HL-60/S4 treated with retinoic acid at 250 ng/mL for 4 days and 3 days (cell line): ENCODE measurements around the gene SPACDR.

Experiments
- in situ Hi-C: fragments of 300-500 bp; cut with MboI; formaldehyde crosslinking; loops from 2 replicates; pipeline ENCODE4 v1.7.0; 2022; ENCODE audit warnings: low sequenced_read_pairs

The SPACDR gene

GRCh38 chr7:100437150-100438100, 26.6 kb downstream of the SPACDR start:
- in situ Hi-C loops, result no loop called here

DNA sequence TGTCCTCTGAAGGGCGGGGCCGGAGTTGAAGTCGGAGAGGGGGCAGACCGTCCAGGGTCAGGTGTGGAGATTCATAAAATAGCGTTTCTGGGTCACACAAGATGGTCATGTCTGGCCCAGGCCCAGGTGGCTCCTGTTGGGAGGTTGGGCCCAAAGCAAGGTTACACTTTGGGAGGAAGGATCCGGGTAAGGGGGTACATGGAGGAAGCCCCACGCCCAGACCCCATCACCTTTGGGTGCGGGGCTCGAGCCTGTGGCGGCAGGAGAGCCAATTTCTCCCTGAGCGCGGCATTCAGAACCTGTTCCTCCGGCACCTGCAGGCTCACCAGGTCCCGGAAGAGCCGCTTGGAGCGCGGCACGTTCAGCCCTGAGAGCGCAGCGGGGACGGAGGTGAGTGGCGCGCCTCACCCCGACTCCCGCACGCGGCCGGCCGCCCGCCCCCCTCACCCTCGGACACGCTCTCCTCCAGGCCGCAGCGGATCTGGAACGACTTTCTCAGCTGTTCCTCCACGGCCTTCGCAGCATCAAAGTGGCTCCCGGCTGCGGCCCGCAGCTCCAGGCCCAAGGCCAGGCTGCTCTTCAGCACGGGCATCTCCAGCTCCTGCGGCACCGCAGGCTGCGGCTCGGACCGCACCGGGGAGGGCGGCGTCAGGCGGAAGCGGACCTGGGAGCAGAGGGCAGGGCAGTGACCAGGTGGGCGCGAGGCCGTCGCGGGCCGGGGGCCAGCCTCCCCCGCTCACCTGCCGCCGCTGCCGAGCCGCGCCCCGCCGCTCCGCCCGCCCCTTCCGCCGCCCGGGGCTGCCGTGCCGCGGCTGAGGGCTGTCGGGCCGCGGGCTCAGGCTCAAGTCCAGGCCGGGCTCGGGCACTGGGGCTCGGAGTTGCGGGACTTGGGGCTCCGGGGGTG, 28.4 kb downstream of the SPACDR start:
- in situ Hi-C loops, result no loop called here

DNA sequence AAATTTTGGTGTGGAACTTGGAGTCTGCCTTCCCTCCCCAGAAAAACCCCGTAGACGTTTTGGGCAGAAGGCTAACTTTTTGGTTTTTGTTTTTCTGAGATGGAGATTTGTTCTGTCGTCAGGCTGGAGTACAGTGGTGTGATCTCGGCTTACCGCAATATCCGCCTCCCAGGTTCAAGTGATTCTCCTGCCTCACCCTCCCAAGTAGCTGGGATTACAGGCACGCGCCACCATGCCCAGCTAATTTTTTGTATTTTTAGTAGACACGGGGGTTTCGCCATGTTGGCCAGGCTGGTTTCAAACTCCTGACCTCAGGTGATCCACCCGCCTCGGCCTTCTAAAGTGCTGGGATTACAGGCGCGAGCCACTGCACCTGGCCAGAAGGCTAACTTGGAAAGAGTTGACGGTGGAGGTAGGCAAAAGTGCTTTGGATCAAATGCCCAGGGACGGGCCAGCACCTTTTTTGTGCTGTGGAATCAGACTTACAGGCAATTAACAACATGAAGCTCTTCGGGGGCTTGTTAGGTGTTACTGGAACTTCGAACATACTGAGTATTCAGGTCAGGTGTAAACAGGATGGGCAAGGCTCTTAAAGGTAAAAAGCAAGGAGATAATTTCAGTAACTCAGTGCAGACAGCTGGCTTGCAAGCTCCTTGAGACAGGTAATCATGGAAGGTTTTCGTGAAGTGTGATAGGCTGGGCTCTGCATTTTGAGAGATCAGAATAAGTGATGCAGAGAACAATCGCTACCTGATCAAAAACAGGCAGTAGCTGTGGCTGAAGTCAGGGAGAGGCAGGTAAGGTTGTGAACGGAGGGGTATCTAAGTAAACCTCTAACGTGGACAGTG, 29.5 kb downstream of the SPACDR start:
- in situ Hi-C loops, result no loop called here

- in situ Hi-C loops, result no loop called here
These were observed 30.3 kb downstream of the SPACDR start for GRCh38 chr7:100433592-100434296.

DNA sequence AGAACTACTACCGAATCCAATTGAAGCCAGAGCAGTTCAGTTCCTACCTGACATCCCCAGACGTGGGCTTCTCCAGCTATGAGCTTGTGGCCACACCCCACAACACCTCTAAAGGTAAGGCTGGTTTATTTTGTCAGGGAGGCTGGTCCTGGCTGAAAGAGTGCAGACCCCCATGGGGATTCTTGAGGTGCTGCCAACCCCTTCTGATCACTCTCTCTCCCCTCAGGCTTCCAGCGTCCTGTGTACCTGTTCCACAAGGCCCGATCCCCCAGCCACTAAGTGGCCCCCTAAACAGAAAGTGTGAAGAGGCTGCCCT, 30.8 kb downstream of the SPACDR start:
- in situ Hi-C loops, result no loop called here

- in situ Hi-C loops, result no loop called here
These were observed 31.3 kb downstream of the SPACDR start for GRCh38 chr7:100432621-100433275.

DNA sequence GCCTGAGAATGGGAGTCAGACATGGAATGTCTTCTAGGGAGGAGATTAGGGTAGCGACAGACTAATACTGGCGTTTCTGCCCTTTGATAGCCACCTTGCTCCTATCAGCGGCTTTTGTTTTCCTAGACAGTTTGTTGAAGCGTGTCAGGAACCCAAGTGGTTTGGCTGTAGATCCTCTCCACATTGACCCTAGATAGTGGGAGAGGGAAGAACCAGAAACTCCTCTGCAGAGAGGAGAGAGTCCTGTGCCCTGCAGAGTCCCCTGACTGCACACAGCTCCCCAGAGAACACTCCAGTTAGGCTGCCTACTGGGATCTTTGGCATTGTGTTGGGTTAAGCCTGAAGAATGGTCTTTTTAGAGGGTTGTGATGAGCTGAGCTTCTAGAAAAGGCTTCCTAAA, 32.0 kb downstream of the SPACDR start:
- in situ Hi-C loops, result no loop called here

GRCh38 chr7:100431286-100431735, 32.7 kb downstream of the SPACDR start:
- in situ Hi-C loops, result no loop called here

DNA sequence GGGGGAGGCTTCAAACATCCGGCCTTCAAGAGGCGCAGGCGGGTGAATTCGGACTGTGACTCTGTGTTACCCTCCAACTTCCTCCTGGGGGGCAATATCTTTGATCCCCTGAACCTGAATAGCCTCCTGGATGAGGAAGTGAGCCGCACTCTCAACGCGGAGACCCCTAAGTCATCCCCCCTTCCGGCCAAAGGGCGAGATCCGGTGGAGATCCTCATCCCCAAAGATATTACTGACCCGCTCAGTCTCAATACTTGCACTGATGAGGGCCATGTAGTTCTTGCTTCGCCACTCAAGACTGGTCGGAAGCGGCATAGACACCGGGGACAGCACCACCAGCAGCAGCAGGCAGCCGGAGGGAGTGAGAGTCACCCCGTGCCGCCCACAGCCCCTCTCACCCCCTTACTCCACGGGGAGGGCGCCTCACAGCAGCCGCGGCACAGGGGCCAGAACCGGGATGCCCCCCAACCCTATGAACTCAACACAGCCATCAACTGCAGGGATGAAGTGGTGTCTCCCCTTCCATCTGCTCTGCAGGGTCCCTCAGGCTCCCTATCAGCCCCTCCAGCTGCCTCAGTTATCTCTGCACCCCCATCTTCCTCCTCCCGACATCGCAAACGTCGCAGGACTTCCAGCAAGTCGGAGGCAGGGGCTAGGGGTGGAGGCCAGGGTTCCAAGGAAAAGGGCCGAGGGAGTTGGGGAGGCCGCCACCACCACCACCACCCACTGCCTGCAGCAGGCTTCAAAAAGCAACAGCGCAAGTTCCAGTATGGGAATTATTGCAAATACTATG, 33.4 kb downstream of the SPACDR start:
- in situ Hi-C loops, result no loop called here

DNA sequence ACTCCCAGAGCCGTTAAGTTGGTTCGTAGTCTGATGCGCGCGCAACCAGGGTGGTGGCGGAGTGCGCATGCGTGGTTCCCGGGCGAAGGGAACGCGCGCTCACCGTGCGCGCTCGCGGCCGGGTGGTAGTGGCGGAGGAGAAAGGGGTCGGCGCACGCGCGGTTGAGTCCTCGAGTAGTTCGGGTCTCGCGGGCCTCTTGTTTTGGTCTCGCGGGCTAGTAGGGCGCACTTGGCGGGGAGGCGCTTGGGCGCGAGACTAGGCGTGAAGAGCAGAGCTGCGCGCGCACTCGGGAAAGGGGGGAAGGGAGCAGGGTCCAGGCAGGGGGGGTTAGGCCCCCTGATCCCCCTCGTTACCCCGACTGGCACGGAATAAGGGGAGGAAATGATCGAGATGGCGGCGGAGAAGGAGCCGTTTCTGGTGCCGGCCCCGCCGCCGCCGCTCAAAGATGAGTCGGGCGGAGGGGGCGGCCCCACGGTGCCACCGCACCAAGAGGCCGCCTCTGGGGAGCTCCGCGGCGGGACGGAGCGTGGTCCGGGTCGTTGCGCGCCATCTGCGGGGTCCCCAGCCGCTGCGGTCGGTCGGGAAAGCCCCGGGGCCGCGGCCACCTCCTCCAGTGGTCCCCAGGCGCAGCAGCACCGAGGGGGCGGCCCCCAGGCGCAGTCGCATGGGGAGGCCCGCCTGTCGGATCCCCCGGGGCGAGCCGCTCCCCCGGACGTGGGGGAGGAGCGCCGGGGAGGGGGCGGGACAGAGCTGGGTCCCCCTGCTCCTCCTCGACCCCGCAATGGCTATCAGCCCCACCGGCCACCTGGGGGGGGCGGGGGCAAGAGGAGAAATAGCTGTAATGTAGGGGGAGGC, 34.2 kb downstream of the SPACDR start, which contains the start of gene MEPCE:
TSS of gene MEPCE (plus strand) at position 195 of the 856 bp plus-strand sequence. CDS start at position 383, 188 bp downstream.
- in situ Hi-C loops, result no loop called here

DNA sequence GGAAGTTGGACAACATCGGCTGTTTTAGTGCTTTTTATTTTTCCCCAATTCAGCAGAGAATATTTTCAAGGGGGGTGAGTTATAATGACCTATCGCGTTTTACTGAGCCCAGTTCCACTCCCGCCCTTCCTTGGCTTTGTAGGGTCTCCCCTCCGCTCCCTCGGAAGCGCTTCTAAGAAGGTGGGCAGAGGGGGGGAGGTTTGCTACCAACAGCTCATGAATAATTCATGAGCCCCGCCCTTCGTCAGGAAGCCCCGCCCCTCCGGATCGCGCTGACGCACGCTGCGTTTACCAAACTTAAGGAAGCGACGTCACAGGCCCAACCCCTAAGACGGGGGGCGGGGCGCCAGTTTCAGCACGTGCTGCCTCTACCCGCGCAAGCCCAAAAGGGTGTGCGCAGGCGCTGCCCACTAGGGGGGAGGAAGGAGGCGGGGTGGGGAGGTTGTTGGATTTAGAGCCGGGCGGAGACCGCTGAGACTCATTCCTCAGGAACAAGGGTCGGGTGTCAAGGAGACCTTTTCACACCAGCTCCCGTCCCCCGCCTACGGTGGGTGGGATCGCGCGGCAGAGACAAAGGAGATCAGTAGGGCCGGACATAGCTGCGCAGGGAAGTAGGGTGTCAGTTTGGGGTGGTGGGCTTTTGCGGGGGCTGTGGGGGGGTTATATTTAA, 35.0 kb downstream of the SPACDR start:
- in situ Hi-C loops, result no loop called here

DNA sequence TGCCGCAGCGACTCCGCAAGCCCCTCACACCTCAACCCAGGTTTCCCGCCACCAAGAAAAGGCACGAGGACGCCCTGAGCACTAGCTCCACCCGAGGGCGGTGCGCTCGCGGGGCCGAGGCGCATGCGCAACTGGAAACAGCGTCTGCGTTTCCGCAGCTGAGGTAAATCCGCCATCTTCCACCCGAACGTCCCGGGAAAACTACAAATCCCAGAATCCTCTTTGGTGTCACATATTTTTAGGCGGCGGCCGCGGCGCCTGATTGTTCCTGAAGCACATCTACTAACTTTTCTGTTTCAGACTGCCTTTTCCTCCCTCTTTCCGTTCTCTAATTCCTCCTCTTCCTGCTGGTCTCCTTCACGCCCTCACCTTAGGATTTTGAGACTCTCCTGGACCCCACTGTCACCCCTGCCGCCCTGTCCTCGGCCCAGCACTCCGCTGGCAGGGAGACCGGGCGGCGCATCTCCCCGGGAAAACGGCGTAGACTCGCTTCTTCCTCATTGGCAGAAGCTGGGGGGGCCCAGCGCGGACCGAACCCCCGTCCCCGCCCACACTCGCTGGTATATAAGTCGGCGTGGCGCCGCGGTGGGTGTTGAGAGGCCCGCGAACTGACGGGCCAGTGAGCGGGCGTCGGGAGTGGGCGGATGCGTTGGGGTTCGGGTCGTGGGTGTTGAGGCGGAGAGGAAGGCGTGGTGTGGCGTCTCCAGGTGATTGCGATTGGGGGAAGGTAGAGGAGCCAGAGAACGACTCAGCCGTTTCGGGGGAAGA, 35.7 kb downstream of the SPACDR start, which contains the start of gene ZCWPW1:
TSS of gene ZCWPW1 (minus strand) at position 505 of the 768 bp plus-strand sequence. CDS start 8,054 bp downstream, outside the sequence.
- in situ Hi-C loops, result no loop called here

GRCh38 chr7:100427762-100428198, 36.3 kb downstream of the SPACDR start:
- in situ Hi-C loops, result no loop called here

- in situ Hi-C loops, result no loop called here
These were observed 37.5 kb downstream of the SPACDR start for GRCh38 chr7:100426516-100426915.

DNA sequence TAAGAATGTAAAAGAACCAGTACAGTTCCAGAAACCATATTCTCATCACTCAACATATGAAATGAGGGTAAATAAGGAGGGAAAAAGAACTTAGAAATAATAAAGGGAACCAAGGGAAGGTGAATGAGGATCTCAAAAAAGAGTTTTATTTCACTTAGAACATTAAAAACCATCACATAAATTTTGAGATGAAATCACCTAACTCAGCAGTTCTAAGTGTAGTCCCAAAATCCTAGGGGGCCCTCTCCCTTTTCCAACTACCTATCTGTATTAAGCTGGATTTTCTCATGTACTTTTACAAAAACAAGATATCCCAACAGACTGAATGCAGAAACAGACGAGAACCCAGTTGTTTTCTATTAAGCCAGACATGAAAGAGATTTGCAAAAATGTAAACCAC, 38.7 kb downstream of the SPACDR start:
- in situ Hi-C loops, result no loop called here

DNA sequence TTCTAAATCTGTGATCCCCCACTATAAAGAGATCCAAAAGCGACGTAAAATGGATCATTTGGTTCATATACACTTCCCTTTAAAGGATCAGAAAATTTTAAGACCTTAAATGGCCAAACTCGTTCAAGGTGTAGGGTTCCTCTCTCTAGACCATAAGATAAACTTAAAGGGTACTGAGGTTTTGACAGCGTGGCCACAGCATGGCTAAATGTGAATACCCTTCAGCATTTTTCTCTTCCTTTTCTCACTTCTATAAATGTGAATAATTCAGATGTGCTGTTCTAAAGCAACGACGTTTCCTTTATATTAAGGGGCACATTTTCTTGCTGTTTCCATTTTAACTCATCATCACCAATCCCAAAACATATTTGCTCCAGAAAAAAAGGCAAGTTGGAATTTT, 40.7 kb downstream of the SPACDR start:
- in situ Hi-C loops, result no loop called here
